NB4 (cell line): ENCODE results near the gene CA5A.
A peak's percentile ranks its signal among the peaks of the same experiment; 100 is the strongest.

Experiments
- DNase-seq: peaks from one replicate; pipeline ENCODE4 v3.0.0; 2010; ENCODE audit warnings: low read depth
- H3K4me3 ChIP-seq: one replicate; pipeline ENCODE4 v1.5.1; 2011; ENCODE audit warnings: mild to moderate bottlenecking, low read depth, low read length, moderate library complexity
- MAX ChIP-seq: IDR thresholded peaks from 2 replicates; pipeline ENCODE4 v1.6.1; 2011; ENCODE audit warnings: low read depth, low read length
- MYC ChIP-seq: IDR thresholded peaks from 2 replicates; pipeline ENCODE4 v1.6.1; 2011; ENCODE audit warnings: low read depth, low read length
- POLR2A ChIP-seq: IDR thresholded peaks from 2 replicates; pipeline ENCODE4 v1.6.1; 2011; ENCODE audit warnings: mild to moderate bottlenecking; ENCODE audit not compliant: insufficient read length; ENCODE audit errors: extremely low read depth
- TF ChIP-seq, protein P1 (sequence below): IDR thresholded peaks from one replicate; pipeline ENCODE4 v1.5.1; 2012; ENCODE audit warnings: low read depth, low read length

The CA5A gene

DNA sequence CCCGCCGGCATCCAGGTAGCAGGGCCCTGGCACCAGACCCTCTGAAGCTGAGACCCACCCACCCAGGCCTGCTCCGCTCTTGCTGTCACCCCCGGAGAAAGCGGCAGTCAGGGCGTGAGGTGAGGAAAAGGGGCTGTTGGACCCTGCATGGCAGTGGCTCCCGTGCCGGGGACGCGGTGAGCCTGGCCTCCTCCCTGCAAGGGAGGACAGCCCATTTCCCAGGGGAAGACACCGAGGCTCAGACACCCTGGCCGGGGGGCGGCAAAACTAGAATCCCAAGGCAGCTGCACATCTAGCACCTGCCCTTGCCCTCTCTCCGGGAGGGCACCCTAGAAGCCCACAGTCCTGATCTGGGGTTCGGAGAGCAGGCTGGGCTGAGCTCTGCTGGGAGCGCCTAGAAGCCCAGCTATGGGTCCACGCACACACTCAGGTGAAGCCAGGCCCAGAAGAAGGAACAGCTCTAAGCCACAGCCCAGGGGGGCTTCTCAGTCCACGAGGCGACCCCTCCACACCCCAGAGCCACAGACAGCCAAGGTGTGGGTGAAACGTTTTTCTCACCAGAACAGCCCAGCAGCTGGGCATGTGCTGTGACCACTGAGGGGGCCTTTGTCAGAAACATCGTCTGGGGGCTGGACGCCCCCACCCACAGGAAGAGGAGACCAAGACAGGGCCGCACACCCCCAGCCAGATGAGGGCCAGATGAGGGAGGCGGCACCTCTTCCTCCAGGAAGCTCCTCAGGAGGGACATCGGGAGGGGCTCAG is 89.4 kb downstream of the CA5A start:
- TF ChIP-seq POLR2A, result no peak
- TF ChIP-seq MYC, result no peak
- TF ChIP-seq, protein P1, sequence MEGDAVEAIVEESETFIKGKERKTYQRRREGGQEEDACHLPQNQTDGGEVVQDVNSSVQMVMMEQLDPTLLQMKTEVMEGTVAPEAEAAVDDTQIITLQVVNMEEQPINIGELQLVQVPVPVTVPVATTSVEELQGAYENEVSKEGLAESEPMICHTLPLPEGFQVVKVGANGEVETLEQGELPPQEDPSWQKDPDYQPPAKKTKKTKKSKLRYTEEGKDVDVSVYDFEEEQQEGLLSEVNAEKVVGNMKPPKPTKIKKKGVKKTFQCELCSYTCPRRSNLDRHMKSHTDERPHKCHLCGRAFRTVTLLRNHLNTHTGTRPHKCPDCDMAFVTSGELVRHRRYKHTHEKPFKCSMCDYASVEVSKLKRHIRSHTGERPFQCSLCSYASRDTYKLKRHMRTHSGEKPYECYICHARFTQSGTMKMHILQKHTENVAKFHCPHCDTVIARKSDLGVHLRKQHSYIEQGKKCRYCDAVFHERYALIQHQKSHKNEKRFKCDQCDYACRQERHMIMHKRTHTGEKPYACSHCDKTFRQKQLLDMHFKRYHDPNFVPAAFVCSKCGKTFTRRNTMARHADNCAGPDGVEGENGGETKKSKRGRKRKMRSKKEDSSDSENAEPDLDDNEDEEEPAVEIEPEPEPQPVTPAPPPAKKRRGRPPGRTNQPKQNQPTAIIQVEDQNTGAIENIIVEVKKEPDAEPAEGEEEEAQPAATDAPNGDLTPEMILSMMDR, result no peak
- TF ChIP-seq MAX, result no peak
- no peak for DNase-seq
- no peak overlapping the region for H3K4me3 ChIP-seq

- no peak for DNase-seq
- no peak overlapping the region for H3K4me3 ChIP-seq
- TF ChIP-seq POLR2A, result no peak
- TF ChIP-seq, protein P1, result no peak
- no peak for TF ChIP-seq MYC
- no peak for TF ChIP-seq MAX
These were observed 90.3 kb downstream of the CA5A start for GRCh38 chr16:87845807-87846619.

GRCh38 chr16:87845213-87845612 is 91.1 kb downstream of the CA5A start:
- DNase-seq, result no peak
- no peak for TF ChIP-seq POLR2A
- no peak for TF ChIP-seq MYC
- no peak for TF ChIP-seq MAX
- TF ChIP-seq, protein P1, result no peak
- no peak overlapping the region for H3K4me3 ChIP-seq

DNA sequence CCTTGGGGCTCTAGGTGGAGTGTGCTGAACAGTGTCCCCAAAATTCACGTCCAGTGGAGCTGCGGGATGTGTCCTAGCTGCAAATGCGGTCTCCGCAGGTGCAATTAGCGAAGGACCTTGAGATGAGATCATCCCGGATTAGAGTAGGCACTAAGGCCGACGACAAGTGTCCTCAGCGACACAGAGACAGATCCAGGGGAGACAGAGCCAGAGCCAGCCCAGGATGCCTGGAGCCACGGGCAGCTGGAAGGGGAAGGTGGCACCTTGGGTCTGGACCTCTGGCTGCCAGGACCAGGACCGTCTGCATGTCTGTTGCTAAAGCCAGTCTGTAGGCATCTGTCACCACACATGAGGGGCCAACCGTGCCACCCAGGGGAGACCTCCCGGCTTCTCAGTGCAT is 91.5 kb downstream of the CA5A start:
- no peak for DNase-seq
- H3K4me3 ChIP-seq, result no peak overlapping the region
- TF ChIP-seq, protein P1, result no peak
- TF ChIP-seq POLR2A, result no peak

DNA sequence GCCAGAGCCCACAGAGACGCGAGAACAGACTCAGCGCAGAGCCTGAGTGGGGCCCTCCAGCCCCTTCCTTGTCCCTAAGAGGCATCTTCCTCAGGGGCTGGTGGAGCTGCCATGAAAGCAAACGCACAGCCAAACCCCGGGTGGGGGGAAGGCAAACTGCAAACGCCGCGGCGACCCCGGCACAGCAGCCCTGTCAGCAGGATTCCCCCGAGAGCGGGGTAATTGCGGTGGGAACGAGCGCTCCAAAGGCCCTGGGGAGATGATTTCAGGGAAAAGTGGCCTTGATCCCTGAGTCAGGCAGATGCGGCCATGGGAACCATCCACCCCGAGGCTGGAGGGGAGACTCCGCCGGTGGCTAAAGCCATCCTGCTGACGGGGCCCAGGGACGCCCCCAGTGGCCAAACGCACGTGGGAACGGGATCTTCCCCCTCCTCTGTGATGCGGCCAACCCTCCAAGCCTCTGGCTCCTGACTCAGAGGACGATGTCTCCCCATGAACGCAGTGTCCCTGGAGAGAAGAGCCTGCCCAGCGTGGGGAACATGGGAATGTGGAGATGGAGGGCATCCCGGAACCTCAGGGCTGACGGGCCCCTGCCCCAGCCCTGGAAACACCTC is 92.1 kb downstream of the CA5A start:
- no peak overlapping the region for H3K4me3 ChIP-seq
- TF ChIP-seq POLR2A, result no peak
- TF ChIP-seq, protein P1, result peak; percentile 11
- DNase-seq, result no peak
